Measurements from ENCODE around the gene EVC.

DNA sequence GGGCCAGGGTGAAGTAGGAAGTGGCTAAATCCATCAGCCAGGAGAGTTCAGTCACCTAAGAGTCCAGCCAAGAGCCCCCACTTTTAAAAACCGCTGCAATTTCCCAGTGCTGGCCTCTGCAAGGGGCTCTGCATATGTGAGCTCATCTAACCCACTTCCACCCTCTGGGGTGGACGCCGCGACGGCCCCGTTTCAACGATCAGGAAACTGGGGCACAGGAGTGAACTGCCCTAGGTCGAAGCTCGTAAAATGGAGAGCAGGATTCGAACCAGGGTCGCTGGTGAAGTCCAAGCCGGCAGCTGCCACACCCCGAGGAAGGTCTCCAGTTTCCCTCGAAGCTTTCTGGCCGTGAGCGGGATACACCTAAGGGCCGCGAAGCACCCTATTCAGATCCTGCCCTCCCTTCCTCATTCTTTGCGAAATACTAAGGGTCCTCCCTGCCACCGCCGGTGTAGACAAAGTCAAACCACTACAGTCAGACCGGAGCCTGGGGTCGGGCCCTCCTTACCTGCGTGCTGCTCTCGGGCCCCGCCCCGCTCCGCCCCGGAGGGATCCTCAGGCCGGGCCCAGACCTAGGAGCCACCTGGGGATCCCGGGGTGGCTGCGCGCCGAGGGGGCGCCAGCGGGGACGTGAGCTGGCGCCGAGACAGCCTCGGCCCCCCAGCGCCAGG is 3.1 kb upstream of the EVC start:
- TF ChIP-seq TAF1 (IDR thresholded peaks at IDR 0.05; ENCODE audit: borderline replicate concordance, insufficient read depth, low read length) (no peak), POLR2AphosphoS5 (IDR thresholded peaks at IDR 0.05; ENCODE audit: low read depth, low read length) (no peak)
